ENCODE results near the gene RPN1.

RPN1 gene

DNA sequence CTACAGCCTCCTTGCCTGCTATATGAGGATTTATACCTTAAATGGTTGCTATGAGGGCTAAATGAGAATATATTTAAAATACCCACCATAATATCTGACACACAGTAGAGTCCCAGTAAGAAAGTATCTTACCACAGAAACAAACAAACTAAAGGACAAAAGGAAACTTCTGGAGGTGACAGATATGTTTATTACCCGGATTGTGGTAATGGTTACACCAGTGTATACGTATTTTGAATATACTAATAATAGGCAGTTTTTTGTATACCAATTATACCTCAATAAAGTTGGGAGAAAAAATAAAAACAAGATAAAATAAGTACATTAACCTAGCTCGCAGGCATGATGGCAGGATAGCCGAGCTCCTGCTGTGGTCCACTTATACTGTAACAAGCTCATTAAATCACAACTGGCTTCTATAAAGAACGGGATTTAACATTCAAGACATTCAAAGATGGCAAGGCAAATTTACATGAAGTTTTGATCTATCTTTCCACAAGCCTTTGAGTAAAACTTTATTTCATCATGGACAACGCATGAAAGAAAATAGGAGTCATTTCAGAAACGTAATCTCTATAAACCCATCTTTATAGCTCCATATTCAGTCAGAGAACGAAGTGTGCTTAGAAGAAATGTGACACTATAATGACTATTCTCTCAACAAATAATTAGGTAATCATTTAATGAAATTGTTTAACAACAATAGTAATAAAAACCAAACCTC, 1.5 kb downstream of the RPN1 start:
- no peak for DNase-seq (ENCODE audit: low spot score)

GRCh38 chr3:128648402-128648801, 2.2 kb downstream of the RPN1 start:
- DNase-seq (ENCODE audit: low spot score) = no peak

GRCh38 chr3:128647307-128647706, 3.3 kb downstream of the RPN1 start:
- DNase-seq (ENCODE audit: low spot score) = no peak

GRCh38 chr3:128634075-128634611, 16.5 kb downstream of the RPN1 start:
- DNase-seq (ENCODE audit: low spot score) = no peak

DNA sequence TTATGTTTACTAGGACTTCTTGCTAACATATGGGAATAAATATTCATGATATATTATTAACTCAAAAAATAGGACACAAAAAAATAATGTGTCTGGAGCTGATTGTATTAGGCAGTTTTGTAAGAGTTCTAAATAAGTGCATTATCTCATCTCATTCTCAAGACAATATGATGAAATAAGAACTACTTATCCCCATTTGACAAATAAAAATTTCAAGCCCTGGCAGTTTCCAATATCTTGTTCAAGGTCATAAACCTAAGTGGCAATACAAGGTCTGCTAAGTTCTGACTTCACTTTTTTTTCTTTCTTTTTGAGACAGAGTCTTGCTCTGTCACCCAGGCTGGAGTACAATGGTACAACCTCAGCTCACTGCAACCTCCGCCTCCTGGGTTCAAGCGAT, 18.3 kb downstream of the RPN1 start:
- DNase-seq (ENCODE audit: low spot score) = no peak

DNA sequence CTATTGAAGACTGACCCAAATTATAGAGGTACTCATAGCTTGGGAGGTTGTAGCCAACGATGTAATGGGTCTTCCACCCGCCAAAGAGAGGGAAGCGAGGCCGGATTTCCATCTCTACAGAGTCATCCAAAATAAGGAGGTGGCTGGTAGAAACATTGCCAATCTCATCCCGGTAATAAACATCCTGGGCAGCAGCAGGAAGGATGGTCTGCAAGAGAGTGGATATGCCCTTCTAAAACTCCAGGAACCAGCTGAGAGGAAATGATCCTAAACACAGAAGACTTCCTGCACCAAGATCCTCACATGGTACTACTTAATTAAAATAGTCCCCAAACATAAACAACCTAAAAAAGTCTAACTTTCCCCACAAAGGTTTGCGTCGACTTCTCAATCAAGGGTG, 20.7 kb downstream of the RPN1 start:
- DNase-seq (ENCODE audit: low spot score) = no peak

- no peak for DNase-seq (ENCODE audit: low spot score)
These were observed 25.1 kb downstream of the RPN1 start for GRCh38 chr3:128625409-128625945.

GRCh38 chr3:128624526-128625138, 26.0 kb downstream of the RPN1 start:
- DNase-seq (ENCODE audit: low spot score) = no peak

DNA sequence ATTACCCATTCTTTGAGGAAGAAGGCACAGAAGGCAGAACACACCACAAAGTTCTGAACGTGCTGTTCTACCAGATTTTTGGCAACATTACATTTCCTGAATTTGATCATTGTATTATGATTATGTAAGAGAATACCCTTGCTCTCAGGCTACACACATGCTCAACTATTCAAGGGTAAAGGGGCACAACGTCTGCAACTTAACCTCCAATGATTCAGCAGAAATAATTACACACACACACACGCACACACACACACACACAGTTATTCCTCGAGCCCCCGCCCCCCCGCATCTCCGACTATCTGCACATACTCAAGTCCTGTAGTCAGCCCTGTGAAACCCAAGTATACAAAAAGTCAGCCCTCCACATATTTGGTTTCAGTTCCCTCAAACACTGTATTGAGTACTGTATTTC, 26.8 kb downstream of the RPN1 start:
- DNase-seq (ENCODE audit: low spot score) = no peak

DNA sequence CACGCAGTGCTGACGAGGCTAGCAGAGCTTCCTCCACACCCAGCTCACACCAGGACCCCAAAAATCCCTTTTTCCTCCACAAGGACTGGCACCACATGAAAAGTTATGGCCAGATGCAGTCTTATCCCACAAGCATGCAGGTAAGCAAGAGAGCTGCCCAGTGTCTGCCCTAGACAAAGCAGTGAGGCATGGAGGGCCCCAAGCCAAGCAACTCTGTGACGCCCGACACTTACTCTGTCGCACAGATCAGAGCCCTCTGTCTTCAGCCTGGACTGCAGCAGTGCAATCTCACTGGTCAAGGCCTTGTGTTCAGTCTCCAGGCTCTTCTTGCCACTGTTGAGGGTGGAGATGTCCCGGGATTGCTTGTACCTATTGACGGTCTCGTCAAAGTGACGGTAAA, 28.7 kb downstream of the RPN1 start:
- DNase-seq (ENCODE audit: low spot score) = no peak

DNA sequence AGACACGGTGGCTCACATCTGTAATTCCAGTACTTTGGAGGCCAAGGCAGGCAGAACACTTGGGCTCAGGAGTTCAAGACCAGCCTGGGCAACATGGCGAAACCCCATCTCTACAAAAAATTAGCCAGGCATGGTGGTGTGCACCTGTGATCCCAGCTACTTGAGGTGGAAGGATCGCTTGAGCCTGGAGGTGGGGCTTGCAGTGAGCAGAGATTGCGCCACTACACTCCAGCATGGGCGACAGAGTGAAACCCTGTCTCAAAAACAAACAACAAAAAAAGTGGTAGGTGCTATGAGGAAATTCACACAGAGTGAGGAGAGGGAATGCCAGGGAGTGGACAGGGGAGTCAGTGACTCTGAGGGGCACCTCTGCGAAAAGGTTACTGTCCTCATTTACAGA, 29.4 kb downstream of the RPN1 start:
- DNase-seq (ENCODE audit: low spot score) = no peak

DNA sequence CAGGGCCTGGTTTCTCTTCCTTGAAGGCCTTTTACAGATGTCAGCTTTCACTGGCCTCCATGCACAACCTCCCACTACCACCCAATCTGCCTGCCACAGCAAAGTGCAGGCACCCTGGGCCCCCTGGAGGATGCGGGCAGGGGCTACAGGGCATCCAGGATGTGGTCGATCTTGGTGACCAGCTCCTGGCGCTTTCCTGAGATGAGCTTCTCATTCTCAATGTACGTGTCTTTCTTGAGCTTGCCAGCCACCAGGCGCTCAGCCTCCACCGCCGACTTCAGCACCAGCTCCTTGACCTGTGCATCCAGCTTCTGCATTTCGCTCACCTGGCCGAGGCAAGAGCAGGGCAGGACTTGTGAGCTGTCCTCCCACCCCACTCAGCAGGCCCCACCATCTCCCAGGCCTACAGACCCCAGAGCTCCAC, 30.3 kb downstream of the RPN1 start:
- no peak for DNase-seq (ENCODE audit: low spot score)

- peak; percentile 77 for DNase-seq (ENCODE audit: low spot score)
These were observed 31.3 kb downstream of the RPN1 start for GRCh38 chr3:128619146-128619890.

- no peak for DNase-seq (ENCODE audit: low spot score)
These were observed 32.3 kb downstream of the RPN1 start for GRCh38 chr3:128618398-128618726.

- DNase-seq (ENCODE audit: low spot score) = peak; percentile 100
These were observed 32.8 kb downstream of the RPN1 start for GRCh38 chr3:128617557-128618397.

GRCh38 chr3:128617270-128617556, 33.4 kb downstream of the RPN1 start:
- DNase-seq (ENCODE audit: low spot score) = no peak

DNA sequence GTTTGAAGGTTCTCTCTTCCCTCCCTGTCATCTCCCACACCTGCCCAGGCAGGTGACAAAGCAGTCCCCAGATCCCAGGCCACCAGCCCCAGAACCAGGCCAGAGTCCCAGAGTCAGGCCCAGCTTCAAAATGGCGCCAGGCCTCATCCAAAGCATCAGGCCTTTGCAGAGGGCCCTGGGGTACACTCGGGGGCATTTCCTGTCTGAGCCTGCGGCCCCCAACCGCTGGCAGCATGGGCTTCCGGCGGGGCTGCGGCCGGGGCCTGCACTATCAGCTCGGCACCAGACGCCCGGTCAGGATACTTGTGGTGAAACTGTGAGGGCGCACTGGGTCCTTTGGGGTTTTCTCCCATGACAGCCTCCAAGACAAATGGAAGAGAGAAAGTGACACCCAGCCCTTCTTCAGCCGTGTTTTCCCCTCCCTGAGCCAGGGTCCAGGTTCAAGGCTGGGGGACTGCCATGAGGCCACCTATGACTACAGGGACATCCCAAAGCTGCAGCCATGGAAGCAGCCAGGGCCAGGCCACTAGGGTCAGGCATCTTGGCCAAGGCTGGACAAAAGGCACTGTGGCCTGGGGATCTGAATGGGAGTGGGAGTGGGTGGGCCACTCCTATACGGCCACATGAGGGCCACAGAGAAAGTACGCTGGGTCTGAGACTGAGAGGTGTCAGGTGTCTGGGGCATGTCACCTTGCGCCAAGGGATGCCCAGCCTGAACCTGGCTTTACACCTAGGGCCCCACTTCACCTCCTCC, 33.9 kb downstream of the RPN1 start:
- DNase-seq (ENCODE audit: low spot score) = no peak

DNA sequence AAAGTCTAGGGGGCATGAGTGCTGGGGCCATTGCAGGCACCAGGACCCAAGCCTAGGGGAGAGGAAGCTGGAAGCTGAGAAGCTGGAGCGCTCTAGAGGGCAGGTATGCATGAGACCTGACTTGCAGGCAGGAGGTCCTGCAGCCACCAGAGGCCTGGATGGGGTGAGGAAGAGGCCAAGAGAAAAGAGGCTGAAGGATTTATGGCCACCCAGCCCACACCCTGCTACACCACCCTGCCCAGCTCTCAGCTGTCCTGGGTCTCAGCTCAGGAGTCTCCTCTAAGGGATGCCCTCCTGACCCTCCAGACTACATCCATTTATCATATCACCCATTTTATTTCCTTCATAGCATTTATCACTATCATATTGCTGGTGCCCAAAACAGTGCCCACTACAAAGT, 36.5 kb downstream of the RPN1 start:
- DNase-seq (ENCODE audit: low spot score) = no peak

DNA sequence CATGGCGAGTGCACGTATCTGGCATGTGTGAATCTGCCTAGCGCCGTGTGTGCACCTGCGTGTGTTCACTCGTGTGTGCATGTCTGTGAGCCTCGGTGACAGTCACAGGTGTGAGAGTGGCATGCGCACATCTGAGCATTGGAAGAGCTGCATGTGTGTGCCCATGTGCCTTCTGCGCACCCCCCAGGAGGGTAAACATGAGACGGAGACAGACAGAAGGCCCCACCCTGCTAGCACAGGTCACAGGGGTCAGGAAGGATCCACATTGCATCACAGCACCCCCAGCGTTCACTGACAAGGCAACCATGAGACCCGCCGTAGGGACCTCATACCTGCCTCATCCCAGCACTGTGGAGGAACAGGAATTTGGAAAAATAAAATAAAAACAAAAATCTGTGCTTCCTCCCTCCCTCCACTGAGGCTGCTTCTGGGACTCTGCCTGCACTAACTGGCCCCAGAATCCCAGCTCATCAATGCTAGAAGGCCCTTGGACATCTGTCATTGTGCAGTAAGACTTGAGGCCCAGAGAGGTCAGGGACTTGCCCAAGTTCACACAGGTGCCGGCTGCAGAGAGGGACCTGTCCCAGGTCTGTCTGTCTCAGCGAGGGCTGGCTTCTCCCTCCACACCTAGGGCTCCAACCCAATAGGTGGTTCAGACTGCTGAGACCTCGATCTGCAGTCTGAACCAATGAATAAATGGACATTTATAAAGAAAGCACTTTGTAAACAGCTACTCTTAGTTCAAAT, 37.4 kb downstream of the RPN1 start:
- no peak for DNase-seq (ENCODE audit: low spot score)

GRCh38 chr3:128610451-128611070, 40.1 kb downstream of the RPN1 start:
- DNase-seq (ENCODE audit: low spot score) = no peak
